Stimulated activated CD8-positive, alpha-beta memory T cell treated with anti-CD3 and anti-CD28 coated beads, Interleukin-15, amount 100 ng/mL, for 1 hour (primary cell): ENCODE results near the gene SMIM27.
"Not testable (repeated sequence)": the region's sequence is repeated elsewhere in the genome, so short reads cannot be mapped to it uniquely, and the experiment has no call there.

Experiments used
- DNase-seq: peaks from one replicate; pipeline ENCODE4 v3.0.0-alpha.2; 2020; ENCODE audit warnings: low read depth

Gene SMIM27

GRCh38 chr9:32552172-32552872, at the start of gene SMIM27, which contains the start of gene TOPORS:
TSS of gene SMIM27 (plus strand) at chr9:32552327. CDS start at chr9:32552435, 108 bp downstream.
TSS of gene TOPORS (minus strand) at chr9:32552586. CDS start at chr9:32552436, 150 bp downstream.
- DNase-seq, result peak; percentile 83

GRCh38 chr9:32502464-32502863, 49.7 kb upstream of the SMIM27 start:
- no peak for DNase-seq

GRCh38 chr9:32503008-32503407, 49.1 kb upstream of the SMIM27 start:
- no peak for DNase-seq

- no peak for DNase-seq
Measured at GRCh38 chr9:32508728-32509127, 43.4 kb upstream of the SMIM27 start.

GRCh38 chr9:32516241-32516640, 35.9 kb upstream of the SMIM27 start:
- no peak for DNase-seq

GRCh38 chr9:32518276-32518675, 33.9 kb upstream of the SMIM27 start:
- no peak for DNase-seq

GRCh38 chr9:32523910-32524309, 28.2 kb upstream of the SMIM27 start:
- DNase-seq, result no peak

- DNase-seq, result not testable (repeated sequence)
Measured at GRCh38 chr9:32524558-32524891, 27.6 kb upstream of the SMIM27 start.

- no peak for DNase-seq
Measured at GRCh38 chr9:32524892-32525708, 27.0 kb upstream of the SMIM27 start.

- DNase-seq, result no peak
Measured at GRCh38 chr9:32525709-32526030, 26.5 kb upstream of the SMIM27 start.

- DNase-seq, result peak; percentile 70
Measured at GRCh38 chr9:32526041-32526706, 26.0 kb upstream of the SMIM27 start, which contains the start of gene RIGI. TSS of gene RIGI (minus strand) at chr9:32526196. CDS start at chr9:32526166, 30 bp downstream.

- DNase-seq, result no peak
Measured at GRCh38 chr9:32526707-32527048, 25.4 kb upstream of the SMIM27 start.

GRCh38 chr9:32533336-32533735, 18.8 kb upstream of the SMIM27 start:
- DNase-seq, result no peak

GRCh38 chr9:32533816-32534215, 18.3 kb upstream of the SMIM27 start:
- DNase-seq, result no peak

GRCh38 chr9:32543047-32543446, 9.1 kb upstream of the SMIM27 start:
- no peak for DNase-seq

GRCh38 chr9:32545884-32546283, 6.2 kb upstream of the SMIM27 start:
- DNase-seq, result no peak

- DNase-seq, result not testable (repeated sequence)
Measured at GRCh38 chr9:32548213-32548612, 3.9 kb upstream of the SMIM27 start.

- no peak for DNase-seq
Measured at GRCh38 chr9:32550150-32550561, 2.0 kb upstream of the SMIM27 start.

- peak; percentile 91 for DNase-seq
Measured at GRCh38 chr9:32550562-32551275, 1.4 kb upstream of the SMIM27 start.

GRCh38 chr9:32551276-32552051, 663 bp upstream of the SMIM27 start:
- peak; percentile 11 for DNase-seq

GRCh38 chr9:32554107-32554506, 2.0 kb downstream of the SMIM27 start:
- DNase-seq, result no peak

- DNase-seq, result no peak
Measured at GRCh38 chr9:32554591-32554990, 2.5 kb downstream of the SMIM27 start.
